HCT116 (cell line): ENCODE results near the gene MBTPS2. TPM values are rescaled to one million over a fixed set of nuclear protein-coding genes. Genes with fewer than 3 reads are reported as not detected.

ENCODE experiments used
- ATAC-seq: fragments of 200-7000 bp; cut with Tn5 transposase; 2 replicates; pipeline ENCODE4 v1.9.1; 2020; ENCODE audit warnings: mild to moderate bottlenecking, moderate library complexity
- BruUV-seq: library from RNA; stranded (reverse); fragments of 400-500 nt; replicated peaks from 2 replicates; lab custom pipeline; 2021; lab: Mats Ljungman, UMichigan
- CTCF ChIA-PET: fragments of 300-600 bp; sonication (Branson Sonifier 250); formaldehyde crosslinking; loops from one replicate; lab custom pipeline; 2021; ENCODE audit warnings: antibody characterized with exemption; lab: Charles Lee
- POLR2A ChIA-PET: fragments of 300-600, 350-600 bp; sonication (Branson Sonifier 250); formaldehyde crosslinking; loops from one replicate; lab custom pipeline; 2021; ENCODE audit warnings: antibody characterized with exemption; lab: Charles Lee
- RAD21 ChIA-PET, 2 experiments: fragments of 300-600 bp; sonication (Branson Sonifier 250); formaldehyde crosslinking; loops; one replicate each; lab custom pipeline; 2023; ENCODE audit warnings: low total read pairs in 2 of 2; ENCODE audit not compliant: uncharacterized antibody in 2 of 2, unreplicated experiment in 2 of 2, low non-redundant PET in 1 of 2; lab: Charles Lee
- DNase-seq: peaks from one replicate; pipeline ENCODE4 v3.0.0-alpha.2; 2010; ENCODE audit warnings: low read depth, low spot score
- H2AFZ ChIP-seq: fragments of 200-600 bp; shearing (Covaris generic), sonication (generic); 2 replicates; pipeline ENCODE4 v1.6.1; 2017; ENCODE audit warnings: low read depth, mixed run types, mixed read lengths, antibody characterized with exemption, low read length; ENCODE audit not compliant: poor library complexity, severe bottlenecking
- H3K27ac ChIP-seq: 2 replicates; pipeline ENCODE4 v1.5.1; 2012; ENCODE audit warnings: low read depth, low read length
- H3K27me3 ChIP-seq: fragments of 200-600 bp; sonication (generic); 2 replicates; pipeline ENCODE4 v1.6.1; 2016; ENCODE audit warnings: mixed run types, low read length, mixed read lengths; ENCODE audit not compliant: insufficient read depth
- H3K36me3 ChIP-seq, 2 experiments: fragments of 200-500 bp in 1 of 2; fragments of 200-600 bp in 1 of 2; sonication (Bioruptor generic) in 1 of 2; sonication (generic) in 1 of 2; 2 replicates each; pipeline versions ENCODE4 v1.5.1 to v1.6.1; 2014 to 2016; ENCODE audit warnings: low read length in 2 of 2, inconsistent platforms in 1 of 2, mixed read lengths in 1 of 2, mixed run types in 1 of 2; ENCODE audit not compliant: insufficient read depth in 2 of 2, control insufficient read depth in 1 of 2
- H3K4me1 ChIP-seq, 2 experiments: fragments of 200-600 bp in 1 of 2; sonication (generic) in 1 of 2; 2 replicates each; pipeline versions ENCODE4 v1.5.1 to v1.6.1; 2012 to 2017; ENCODE audit warnings: low read length in 2 of 2, inconsistent platforms in 1 of 2, mild to moderate bottlenecking in 1 of 2, mixed read lengths in 1 of 2, mixed run types in 1 of 2, moderate library complexity in 1 of 2; ENCODE audit not compliant: insufficient read depth in 2 of 2, control insufficient read depth in 1 of 2
- H3K4me2 ChIP-seq: fragments of 200-600 bp; sonication (generic); 2 replicates; pipeline ENCODE4 v1.6.1; 2017; ENCODE audit warnings: mixed run types, low read length, mixed read lengths
- H3K4me3 ChIP-seq, 2 experiments: fragments of 200-600 bp in 1 of 2; sonication (generic) in 1 of 2; replicated peaks in 1 of 2; 2 replicates each; pipeline ENCODE4 v1.5.1; 2011 to 2016; ENCODE audit warnings: low read length in 2 of 2, control low read depth in 1 of 2, low read depth in 1 of 2, mild to moderate bottlenecking in 1 of 2, mixed read lengths in 1 of 2, mixed run types in 1 of 2
- H3K79me2 ChIP-seq: fragments of 200-600 bp; sonication (generic); 2 replicates; pipeline ENCODE4 v1.6.1; 2017; ENCODE audit warnings: mild to moderate bottlenecking, mixed run types, low read length, moderate library complexity, mixed read lengths; ENCODE audit not compliant: insufficient read depth
- H3K9ac ChIP-seq: fragments of 200-600 bp; sonication (generic); 2 replicates; pipeline ENCODE4 v1.6.1; 2016; ENCODE audit warnings: low read length, mixed read lengths
- H3K9me2 ChIP-seq: fragments of 200-600 bp; sonication (generic), shearing (Covaris generic); 2 replicates; pipeline ENCODE4 v1.6.1; 2017; ENCODE audit warnings: mixed run types, mild to moderate bottlenecking, moderate library complexity; ENCODE audit not compliant: insufficient read depth
- H3K9me3 ChIP-seq, 2 experiments: fragments of 200-500 bp in 1 of 2; fragments of 200-600 bp in 1 of 2; sonication (Bioruptor generic) in 1 of 2; sonication (generic) in 1 of 2; 2 replicates each; pipeline ENCODE4 v1.6.1; 2014 to 2017; ENCODE audit warnings: low read length in 2 of 2, mixed read lengths in 2 of 2, inconsistent platforms in 1 of 2, low read depth in 1 of 2, mild to moderate bottlenecking in 1 of 2, mixed run types in 1 of 2, moderate library complexity in 1 of 2; ENCODE audit not compliant: control insufficient read depth in 1 of 2, insufficient read depth in 1 of 2
- H4K20me1 ChIP-seq: fragments of 200-600 bp; sonication (generic), shearing (Covaris generic); 2 replicates; pipeline ENCODE4 v1.6.1; 2017; ENCODE audit warnings: mixed run types, mild to moderate bottlenecking, moderate library complexity; ENCODE audit not compliant: insufficient read depth
- CEBPB ChIP-seq: IDR thresholded peaks from 2 replicates; pipeline ENCODE4 v1.6.1; 2012; ENCODE audit warnings: low read depth
- CTCF ChIP-seq, 3 experiments: fragments of 200-600 bp in 1 of 3; sonication (generic) in 1 of 3; IDR thresholded peaks in 2 of 3; conservative IDR thresholded peaks in 1 of 3; 2 replicates each; pipeline ENCODE4 v1.5.1; 2012 to 2017; ENCODE audit warnings: low read depth in 2 of 3, low read length in 2 of 3, antibody characterized with exemption in 1 of 3, borderline replicate concordance in 1 of 3, control low read depth in 1 of 3, mild to moderate bottlenecking in 1 of 3, mixed read lengths in 1 of 3, mixed run types in 1 of 3, moderate library complexity in 1 of 3; ENCODE audit not compliant: insufficient read depth in 1 of 3
- EGR1 ChIP-seq: IDR thresholded peaks from 2 replicates; pipeline ENCODE4 v1.6.1; 2012; ENCODE audit warnings: low read depth
- ELF1 ChIP-seq: IDR thresholded peaks from 2 replicates; pipeline ENCODE4 v1.6.1; 2012; ENCODE audit warnings: low read depth, borderline replicate concordance
- EZH2phosphoT487 ChIP-seq: fragments of 200-600 bp; IDR thresholded peaks from 2 replicates; pipeline ENCODE4 v1.6.1; 2018; ENCODE audit warnings: antibody characterized with exemption, borderline replicate concordance
- FOSL1 ChIP-seq: IDR thresholded peaks from 2 replicates; pipeline ENCODE4 v1.6.1; 2012; ENCODE audit warnings: low read depth
- RAD21 ChIP-seq: IDR thresholded peaks from 2 replicates; pipeline ENCODE4 v1.6.1; 2012; ENCODE audit warnings: low read depth, mild to moderate bottlenecking
- SP1 ChIP-seq: IDR thresholded peaks from 2 replicates; pipeline ENCODE4 v1.6.1; 2012; ENCODE audit warnings: low read depth
- SRF ChIP-seq: IDR thresholded peaks from 2 replicates; pipeline ENCODE4 v1.6.1; 2012; ENCODE audit warnings: low read depth
- TCF7L2 ChIP-seq: IDR thresholded peaks from 2 replicates; pipeline ENCODE4 v1.7.0; 2011; ENCODE audit warnings: borderline replicate concordance, inconsistent platforms; ENCODE audit not compliant: insufficient read depth, insufficient read length; ENCODE audit errors: extremely low read depth
- ZBTB33 ChIP-seq: IDR thresholded peaks from 2 replicates; pipeline ENCODE4 v1.6.1; 2011; ENCODE audit warnings: mild to moderate bottlenecking, low read length, moderate library complexity; ENCODE audit not compliant: insufficient replicate concordance; ENCODE audit errors: extremely low read depth
- intact Hi-C: fragments of 100-400 bp; cut with micrococcal nuclease; formaldehyde crosslinking; loops from 2 replicates; pipeline ENCODE4 v1.10.0; 2022
- total RNA-seq: library from RNA; stranded (reverse); gene quantifications from one replicate; pipeline ENCODE4 v1.2.1, GENCODE V29; 2021; ENCODE audit not compliant: unreplicated experiment

Gene MBTPS2
- total RNA-seq, 1 experiment from 2014 or later: 16.9 TPM

- Histone ChIP-seq H4K20me1 (no peaks in the 10 kb centered on the region), H3K27me3 (no peaks in the 10 kb centered on the region), H3K4me1 (no peaks in the 10 kb centered on the region), H3K9ac (no peak overlapping the region), H3K36me3 (no peaks in the 10 kb centered on the region), H2AFZ (no peak overlapping the region), H3K4me3 (no peak overlapping the region), H3K9me2 (no peaks in the 10 kb centered on the region), H3K9me3 (no peaks in the 10 kb centered on the region), H3K79me2 (no peaks in the 10 kb centered on the region), H3K4me2 (no peak overlapping the region), H3K27ac (no peak overlapping the region)
- RAD21 ChIA-PET: no interaction called here
- CTCF ChIA-PET: no interaction called here
- POLR2A ChIA-PET: no interaction called here
- no TSS peak for BruUV-seq
- no peak for ATAC-seq
- TF ChIP-seq SP1 (no peak), EZH2phosphoT487 (no peak), CEBPB (no peak), CTCF (IDR thresholded peaks at IDR 0.05 in 2 of 3, conservative IDR thresholded peaks at IDR 0.05 in 1 of 3; ENCODE audit: borderline replicate concordance in 1 of 3, insufficient read depth in 1 of 3, low read depth in 2 of 3, low read length in 2 of 3) (no peak), TCF7L2 (no peak), ZBTB33 (no peak), SRF (no peak), EGR1 (no peak), RAD21 (no peak), ELF1 (no peak), FOSL1 (no peak)
- DNase-seq: no peak
- intact Hi-C loops: no loop called here
Observed at GRCh38 chrX:21885568-21885967, 46.2 kb downstream of the MBTPS2 start.
